NCI-H1105 (cell line): Measurements from ENCODE around the gene OR2A5.
"Not testable (repeated sequence)": the region's sequence is repeated elsewhere in the genome, so short reads cannot be mapped to it uniquely, and the experiment has no call there.

Experiments used
- DNase-seq: peaks from one replicate; lab custom pipeline; 2025; lab: John Stamatoyannopoulos, UW

OR2A5 gene

DNA sequence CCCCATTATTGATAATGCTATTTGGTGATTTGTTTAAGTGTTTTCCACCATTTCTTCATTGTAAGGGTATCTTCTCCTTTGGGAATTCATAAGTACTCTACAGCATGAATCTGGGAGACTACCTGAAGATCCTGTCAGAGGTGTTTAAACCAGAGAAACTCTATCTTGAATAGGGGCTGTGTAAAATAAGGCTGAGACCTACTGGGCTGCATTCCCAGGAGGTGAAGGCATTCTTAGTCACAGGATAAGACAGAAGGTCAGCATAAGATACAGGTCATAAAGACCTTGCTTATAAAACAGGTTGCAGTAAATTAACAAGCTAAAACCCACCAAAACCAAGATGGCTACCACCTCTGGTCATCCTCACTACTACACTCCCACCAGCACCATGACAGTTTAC is 13.4 kb upstream of the OR2A5 start:
- no peak for DNase-seq

DNA sequence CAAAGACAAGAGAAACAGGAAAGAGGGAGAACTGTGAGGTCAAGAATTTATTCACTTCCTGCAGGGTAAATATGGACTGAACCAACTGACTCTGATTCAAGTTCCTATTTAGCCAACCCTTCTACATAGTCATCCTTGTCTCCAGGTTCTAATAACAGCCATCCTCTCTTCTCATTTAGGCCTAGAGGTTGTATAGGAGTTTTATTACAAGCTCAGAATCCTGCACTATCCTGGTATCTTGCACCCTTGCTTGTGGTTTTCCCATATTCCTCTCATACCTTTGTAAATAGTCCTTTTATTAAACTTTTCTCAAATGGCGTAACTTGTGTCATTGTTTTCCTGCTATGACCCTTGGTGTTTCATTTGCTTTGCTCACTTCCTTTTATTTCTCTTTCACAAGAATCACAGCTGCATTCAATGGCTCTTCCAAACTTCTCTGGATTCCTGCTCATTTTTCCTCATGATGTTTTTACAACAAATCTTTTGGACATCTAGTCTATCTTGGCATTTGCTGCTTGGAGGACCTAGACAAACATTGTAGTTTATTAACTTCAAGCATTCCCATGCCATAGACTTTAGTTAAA is 12.4 kb upstream of the OR2A5 start:
- DNase-seq = no peak

DNA sequence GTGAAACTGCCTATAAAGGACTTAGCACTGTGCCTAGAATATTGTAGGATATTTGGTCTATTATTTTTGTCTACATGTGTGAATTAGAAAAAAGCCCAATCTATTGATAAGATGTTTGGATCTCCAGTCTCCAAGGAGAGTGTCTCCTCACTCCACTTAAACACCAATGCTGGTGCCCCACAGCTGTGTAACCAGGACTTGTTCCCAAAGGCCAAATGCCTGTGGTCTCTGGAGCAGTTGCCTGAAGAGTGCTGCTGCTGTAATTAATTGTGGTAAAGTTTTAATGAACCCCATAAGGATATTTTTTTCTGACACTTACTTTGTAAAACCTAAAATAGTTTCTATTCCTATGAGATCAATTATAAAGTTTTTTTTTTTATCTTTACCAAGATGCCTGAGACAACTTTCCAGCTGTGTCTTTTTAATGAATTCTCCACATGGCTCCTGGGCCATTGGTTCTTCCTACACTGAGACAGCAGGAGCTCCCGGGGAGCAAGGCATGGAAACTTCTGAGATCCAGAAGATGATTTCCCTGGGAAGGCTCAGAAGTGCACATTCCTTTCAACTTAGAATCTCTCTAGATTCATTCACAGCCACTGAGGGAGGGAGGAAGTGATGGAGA is 11.2 kb upstream of the OR2A5 start:
- DNase-seq = no peak

GRCh38 chr7:144038887-144039286 is 9.9 kb upstream of the OR2A5 start:
- no peak for DNase-seq

GRCh38 chr7:144049491-144049890 is 743 bp downstream of the OR2A5 start:
- DNase-seq = peak; percentile 36

GRCh38 chr7:144050093-144050492 is 1.3 kb downstream of the OR2A5 start:
- DNase-seq = no peak

GRCh38 chr7:144050884-144051283 is 2.1 kb downstream of the OR2A5 start:
- DNase-seq = not testable (repeated sequence)

GRCh38 chr7:144057954-144058353 is 9.2 kb downstream of the OR2A5 start:
- no peak for DNase-seq

GRCh38 chr7:144063710-144064109 is 15.0 kb downstream of the OR2A5 start:
- DNase-seq = no peak

- DNase-seq = no peak
These were observed 20.8 kb downstream of the OR2A5 start, which contains the start of gene OR2A25 for GRCh38 chr7:144069511-144069910. Gene OR2A25, plus strand, starts transcription at chr7:144069811. Its CDS starts 4,409 bp downstream, at chr7:144074220.

DNA sequence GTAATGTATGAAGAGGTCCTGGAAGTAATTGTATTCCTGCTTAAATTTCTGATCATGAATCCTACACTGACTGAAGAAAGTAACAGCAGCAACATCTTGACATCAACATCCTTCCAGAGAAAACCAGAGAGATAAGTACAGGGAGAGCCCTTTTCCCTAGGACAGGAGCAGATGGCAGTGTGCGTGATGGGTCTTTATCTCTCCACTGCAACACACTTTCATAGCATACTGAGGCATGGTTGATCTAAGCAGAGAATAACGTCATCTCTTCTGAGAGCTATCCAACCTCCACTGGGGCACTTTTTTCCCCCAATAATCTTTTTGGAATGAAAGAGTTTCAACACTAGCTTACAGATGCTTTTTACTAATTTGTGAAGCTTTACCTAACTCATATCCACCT is 21.2 kb downstream of the OR2A5 start:
- no peak for DNase-seq

DNA sequence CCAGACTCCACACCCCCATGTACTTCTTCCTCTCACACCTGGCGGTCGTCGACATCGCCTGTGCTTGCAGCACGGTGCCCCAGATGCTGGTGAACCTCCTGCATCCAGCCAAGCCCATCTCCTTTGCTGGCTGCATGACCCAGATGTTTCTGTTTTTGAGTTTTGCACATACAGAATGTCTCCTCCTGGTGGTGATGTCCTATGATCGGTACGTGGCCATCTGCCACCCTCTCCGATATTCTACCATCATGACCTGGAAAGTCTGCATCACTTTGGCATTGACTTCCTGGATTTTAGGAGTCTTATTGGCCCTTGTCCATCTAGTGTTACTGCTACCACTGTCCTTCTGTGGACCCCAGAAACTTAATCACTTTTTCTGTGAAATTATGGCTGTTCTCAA is 25.6 kb downstream of the OR2A5 start:
- DNase-seq = no peak

- DNase-seq = no peak
These were observed 37.2 kb downstream of the OR2A5 start, which contains the start of gene OR2A12 for GRCh38 chr7:144085978-144086377. Gene OR2A12, plus strand, starts transcription at chr7:144086278. Its CDS starts 8,830 bp downstream, at chr7:144095108.

GRCh38 chr7:144086730-144087129 is 38.0 kb downstream of the OR2A5 start:
- no peak for DNase-seq

DNA sequence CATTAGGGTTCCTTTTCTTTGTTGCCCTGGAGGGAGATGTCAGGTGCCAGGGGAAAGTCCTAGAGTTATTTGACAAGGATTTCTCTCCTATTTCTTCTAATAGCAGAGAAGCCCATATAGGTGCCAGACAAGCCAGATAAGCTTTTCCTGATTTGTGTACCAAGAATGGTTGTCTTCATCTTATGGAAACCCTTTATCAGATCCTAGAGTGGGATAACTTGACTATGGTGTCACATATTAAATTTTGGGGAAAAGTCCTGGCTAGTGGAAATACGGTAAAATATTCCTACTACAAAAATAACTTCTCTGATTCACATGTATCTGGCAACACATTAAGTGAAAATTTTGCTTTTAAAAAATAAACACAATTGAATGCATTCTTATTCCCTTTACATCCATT is 38.5 kb downstream of the OR2A5 start:
- no peak for DNase-seq

DNA sequence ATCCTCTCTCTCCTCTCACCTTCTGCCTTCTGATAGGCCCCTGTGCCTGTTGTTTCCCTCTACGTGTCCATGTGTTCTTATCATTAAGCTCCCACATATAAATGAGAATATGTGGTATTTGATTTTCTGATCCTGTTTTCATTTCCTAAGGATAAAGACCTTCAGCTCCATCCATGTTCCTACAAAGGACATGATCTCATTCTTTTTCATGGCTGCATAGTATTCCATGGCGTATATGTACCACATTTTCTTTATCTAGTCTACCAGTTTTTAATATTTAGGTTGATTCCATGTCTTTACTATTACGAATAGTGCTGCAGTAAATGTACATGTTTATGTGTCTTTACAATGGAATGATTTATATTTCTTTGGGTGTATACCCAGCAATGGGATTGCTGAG is 41.9 kb downstream of the OR2A5 start:
- DNase-seq = no peak

DNA sequence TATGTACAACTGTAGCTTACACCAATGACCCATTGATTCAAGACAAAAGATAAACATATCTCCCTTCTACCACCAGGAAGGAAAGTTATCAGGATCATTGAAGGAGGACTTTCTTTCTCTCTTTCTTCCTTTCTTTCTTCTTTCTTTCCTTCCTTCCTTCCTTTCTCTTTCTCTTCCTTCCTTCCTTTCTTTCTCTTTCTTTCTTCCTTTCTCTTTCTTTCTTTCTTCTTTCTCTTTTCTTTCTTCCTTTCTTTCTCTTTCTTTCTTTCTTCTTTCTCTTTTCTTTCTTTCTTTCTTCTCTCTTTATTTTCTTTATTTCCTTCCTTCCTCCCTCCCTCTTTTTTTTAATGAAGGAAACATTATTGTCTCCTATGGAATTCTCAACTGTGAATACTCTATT is 50.0 kb downstream of the OR2A5 start:
- DNase-seq = no peak

DNA sequence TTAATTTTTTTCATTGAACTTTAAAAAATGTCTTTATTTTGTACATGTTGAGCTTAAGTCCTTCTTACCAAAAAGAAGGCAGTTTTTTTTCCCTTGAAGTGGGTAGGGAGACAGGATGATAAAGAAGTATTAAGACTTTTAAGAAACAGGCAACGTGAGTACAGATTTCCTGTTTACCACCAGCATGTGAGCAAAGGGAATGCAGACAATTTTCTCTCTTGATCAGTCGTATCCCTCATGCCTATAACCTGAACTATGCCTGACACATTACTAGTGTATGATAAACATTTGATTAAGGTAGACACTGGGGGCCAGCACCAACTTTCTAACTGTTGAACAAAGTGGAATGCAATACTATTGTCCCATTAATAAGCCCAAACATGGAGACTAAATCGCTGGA is 51.9 kb downstream of the OR2A5 start:
- no peak for DNase-seq

GRCh38 chr7:144102041-144102440 is 53.3 kb downstream of the OR2A5 start:
- DNase-seq = no peak

DNA sequence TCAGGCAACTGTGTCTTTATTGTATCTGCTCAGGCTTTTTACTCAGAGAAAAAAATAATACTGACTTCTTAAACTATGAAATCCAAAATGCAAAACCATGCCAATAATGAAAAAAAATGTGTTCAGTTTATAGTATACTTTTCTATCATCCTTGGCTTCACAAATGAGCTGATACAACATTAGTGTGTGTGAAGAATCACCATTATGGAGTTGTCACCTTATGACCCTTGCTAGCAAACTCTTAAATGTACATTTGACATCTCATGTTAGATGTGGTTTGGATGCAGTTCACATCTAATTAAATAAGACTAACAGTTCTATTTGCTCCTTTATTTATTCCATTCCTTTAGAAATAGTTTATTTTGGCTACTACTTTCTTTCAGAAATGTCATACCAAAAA is 56.5 kb downstream of the OR2A5 start:
- no peak for DNase-seq
